Fibroblast of skin of left biceps (primary cell): Measurements from ENCODE around the gene DDX24.
A peak's percentile ranks its signal among the peaks of the same experiment; 100 is the strongest.

Experiments
- DNase-seq, 2 experiments: peaks; one replicate each; pipeline ENCODE4 v3.0.0-alpha.2; 2013; ENCODE audit warnings: low read depth in 2 of 2

Gene DDX24, protein sequence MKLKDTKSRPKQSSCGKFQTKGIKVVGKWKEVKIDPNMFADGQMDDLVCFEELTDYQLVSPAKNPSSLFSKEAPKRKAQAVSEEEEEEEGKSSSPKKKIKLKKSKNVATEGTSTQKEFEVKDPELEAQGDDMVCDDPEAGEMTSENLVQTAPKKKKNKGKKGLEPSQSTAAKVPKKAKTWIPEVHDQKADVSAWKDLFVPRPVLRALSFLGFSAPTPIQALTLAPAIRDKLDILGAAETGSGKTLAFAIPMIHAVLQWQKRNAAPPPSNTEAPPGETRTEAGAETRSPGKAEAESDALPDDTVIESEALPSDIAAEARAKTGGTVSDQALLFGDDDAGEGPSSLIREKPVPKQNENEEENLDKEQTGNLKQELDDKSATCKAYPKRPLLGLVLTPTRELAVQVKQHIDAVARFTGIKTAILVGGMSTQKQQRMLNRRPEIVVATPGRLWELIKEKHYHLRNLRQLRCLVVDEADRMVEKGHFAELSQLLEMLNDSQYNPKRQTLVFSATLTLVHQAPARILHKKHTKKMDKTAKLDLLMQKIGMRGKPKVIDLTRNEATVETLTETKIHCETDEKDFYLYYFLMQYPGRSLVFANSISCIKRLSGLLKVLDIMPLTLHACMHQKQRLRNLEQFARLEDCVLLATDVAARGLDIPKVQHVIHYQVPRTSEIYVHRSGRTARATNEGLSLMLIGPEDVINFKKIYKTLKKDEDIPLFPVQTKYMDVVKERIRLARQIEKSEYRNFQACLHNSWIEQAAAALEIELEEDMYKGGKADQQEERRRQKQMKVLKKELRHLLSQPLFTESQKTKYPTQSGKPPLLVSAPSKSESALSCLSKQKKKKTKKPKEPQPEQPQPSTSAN

DNA sequence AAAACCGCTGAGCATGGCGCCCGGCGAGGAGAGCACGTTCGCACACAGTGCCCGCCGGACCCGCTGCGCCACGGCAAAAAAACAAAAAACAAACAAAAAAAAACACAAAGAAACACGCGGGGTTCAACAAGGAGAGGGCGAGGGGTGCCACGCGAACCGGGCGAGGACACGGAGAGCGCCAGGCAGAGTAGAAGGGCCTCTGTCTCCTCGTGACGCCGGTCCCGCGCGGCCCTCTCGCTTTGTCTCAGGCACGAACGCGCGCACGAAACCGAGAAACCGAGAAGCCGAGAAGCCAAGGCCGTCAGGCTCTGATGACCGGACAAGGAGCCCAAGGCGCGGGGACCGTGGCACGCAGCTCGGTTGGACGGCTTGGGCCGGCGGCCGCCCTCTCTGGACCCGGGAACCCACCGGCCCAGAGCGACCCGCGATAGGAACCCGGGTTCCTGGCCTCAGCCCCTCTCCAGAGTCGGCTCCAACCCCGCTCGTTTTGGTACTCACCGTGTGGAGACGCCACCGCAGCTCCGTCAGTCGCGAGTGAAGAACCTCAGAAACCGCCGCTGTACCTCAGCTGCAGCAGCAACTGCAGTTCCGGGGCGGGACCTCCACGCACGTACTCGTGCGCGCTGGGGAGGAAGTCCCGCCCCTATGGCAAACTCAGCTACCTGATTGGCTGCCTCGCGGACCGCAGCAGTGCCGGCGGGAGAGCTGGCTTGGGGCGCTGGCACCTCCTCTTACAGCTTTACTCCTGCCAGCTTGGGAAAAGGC, at the start of gene DDX24, which contains the start of gene IFI27L1:
TSS of gene DDX24 (minus strand) at position 582 of the 765 bp plus-strand sequence. CDS start 1,460 bp downstream, outside the sequence.
TSS of gene IFI27L1 (plus strand) at position 690 of the 765 bp plus-strand sequence. CDS start 15,628 bp downstream, outside the sequence.
- DNase-seq: peak; percentile 76 to 80

DNA sequence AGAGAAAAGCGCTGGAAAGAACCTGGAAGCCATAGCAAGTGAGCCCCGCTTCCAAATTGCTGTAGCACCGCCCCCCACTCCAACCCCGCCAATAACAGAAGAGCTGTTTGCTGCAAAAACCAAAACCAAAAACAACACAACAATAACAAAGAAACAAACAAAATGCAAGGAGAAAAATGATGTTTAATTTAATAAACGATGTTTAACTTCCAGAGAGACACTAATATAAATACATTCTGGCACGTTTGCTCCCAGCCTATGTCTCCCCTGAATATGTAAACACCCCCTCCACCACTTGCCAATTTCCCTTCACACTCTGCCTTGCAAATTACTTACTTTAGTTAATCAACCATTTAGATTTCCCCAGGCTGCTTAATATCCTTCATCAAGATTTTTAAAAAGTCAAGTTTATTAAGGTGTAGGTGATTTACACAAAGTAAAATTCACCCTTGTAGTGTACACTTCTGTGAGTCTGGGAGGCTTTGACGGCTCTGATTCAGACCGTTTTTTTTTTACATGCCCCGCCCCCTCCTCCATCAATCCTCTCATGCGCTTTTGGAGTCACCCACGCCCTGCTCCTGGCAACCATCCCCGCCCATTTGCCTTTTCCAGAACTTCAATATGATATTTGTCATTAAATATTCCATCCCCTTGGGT, 48.9 kb upstream of the DDX24 start:
- no peak for DNase-seq

DNA sequence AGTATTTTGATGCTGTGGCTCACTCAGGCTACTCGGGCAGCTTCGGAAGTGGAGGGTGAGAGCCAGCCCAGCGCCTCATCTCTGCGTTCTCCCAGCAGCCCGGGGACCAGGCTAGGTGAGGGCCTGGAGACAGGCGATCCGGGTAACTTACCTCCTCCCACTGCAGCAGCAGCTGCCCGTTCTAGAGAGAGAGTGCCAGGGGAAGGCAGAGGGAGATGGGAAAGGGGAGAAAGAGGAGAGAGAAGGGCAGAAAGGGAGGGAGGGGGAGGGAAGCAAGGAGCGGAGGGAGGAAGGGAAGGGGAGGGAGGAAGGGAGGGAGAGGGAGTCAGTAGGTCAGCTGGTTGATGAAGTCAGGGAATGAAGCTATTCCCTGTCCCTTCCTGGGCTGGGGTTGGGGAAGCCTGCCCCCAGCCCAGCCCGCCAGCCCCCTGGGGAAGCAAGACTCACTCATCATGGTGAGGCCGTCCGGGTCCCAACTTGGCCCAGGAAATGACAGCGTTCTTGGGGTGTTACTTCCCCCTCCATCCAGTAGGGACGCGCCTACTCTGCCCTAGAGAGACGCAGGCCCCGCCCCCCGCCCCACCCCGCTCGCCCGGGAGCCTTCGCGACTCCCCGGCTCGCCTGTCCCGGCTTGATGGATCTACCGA, 48.2 kb upstream of the DDX24 start, which contains the start of gene IFI27L2:
TSS of gene IFI27L2 (minus strand) at position 494 of the 647 bp plus-strand sequence. CDS start at position 454, 40 bp downstream.
- peak; percentile 53 to 58 for DNase-seq

DNA sequence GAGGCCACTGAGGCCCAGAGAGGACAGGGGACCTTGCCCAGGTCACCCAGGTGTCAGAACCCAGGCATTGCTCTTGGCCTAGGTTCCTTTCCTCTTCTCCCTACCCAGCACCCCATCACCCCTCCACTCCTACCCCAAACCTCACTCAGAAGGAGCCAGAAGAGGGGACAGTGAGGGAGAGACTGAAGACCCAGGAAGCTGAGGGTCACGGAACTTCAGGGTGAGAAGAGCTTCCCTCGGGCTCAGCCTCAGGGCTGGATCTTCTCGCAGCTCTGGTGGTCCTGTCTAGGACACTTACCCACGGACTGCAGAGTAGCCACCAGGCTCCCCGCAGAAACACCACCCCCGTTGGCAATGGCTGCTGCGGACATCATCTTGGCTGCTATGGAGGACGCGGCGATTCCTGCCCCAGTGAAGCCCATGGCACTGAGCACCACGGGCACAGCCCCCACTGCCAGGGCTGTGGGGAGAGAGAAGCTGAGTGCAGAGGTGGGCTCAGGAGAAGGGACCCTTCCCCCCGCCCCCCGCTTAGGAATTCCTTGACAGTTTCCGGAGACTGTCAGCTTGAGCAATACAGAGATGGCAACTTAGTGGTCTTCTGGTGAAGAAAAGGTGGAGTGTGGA, 47.3 kb upstream of the DDX24 start:
- DNase-seq: no peak

DNA sequence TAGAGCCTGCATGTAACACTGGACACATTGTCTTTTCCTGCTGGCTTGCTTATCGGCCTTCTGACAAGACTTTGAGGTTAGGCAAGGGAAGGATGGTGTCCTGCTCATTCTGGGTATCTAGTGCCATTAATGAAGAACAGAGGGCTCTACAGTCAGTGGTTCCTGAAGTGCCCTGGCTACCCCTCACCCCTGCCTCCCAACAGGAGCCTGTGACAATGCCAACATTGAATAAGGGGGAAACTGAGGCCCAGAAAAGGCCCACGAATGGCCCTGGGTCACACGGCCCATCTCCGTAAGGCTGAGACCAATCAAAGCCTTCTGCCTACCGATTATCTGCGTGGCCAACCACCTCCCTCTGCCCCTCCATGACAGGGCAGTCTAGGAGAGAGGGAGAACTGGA, 46.3 kb upstream of the DDX24 start:
- no peak for DNase-seq

DNA sequence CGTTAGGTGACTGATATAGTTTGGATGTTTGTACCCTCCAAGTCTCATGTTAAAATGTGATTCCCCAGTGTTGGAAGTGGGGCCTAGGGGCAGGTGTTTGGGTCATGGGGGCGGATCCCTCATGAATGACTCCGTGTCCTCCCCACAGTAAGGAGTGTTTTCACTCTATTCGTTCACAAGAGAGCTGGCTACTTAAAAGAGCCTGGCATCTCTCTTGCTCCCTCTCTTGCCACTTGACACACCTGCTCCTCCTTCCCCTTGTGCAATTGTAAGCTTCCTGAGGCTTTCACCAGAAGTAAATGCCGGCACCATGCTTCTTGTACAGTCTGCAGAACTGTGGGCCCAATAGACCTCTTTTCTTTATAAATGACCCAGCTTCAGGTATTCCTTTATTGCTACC, 45.8 kb upstream of the DDX24 start:
- no peak for DNase-seq

DNA sequence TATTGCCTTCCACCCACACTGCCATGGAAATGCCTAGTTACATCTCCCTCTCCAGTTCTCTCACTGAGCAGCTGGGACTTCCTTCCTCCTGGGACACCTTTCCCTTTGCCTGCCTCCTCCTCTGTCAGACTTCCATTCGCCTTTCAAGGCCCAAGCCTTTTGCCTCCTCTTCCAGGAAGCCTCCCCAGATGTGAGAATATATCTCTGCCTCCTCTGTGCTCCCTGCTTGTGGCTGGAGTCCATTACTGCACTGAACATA, 45.3 kb upstream of the DDX24 start:
- DNase-seq: no peak

DNA sequence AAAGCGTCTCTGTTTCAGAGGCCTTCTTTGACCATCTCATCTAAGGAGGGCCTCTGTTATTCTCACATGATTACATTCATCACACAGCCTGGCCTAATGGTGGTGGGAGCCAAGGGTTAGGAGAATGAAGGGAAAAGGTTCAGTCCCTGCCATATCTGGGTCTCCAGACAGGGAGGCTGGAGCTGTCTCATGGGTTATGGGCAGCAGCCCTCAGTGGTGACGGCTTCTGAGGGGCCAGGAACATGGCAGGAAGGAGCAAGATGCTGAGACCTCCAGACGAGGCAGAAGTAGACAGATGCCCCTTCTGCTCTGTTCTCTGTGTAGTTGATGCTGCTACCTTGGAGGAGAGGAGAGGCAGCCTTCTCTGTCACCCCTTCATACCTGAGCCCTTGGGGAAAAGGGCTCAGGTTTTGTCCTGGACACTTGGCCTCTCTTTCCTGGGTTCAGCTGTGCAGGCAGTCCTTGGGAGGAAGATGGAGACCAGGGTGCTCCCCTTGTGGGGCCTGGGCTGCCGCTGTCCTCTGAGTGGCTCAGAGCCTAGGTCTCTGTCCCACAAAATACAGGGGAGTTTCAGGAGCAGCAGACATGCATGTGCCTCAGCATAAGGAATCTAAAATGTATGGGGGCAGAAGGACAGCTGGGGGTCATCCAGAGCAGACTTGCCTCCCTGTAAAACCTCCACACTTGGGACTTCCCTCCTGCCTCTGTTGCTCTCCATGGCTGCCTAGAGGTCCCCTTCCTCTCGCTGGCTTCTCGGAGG, 44.8 kb upstream of the DDX24 start:
- no peak for DNase-seq

DNA sequence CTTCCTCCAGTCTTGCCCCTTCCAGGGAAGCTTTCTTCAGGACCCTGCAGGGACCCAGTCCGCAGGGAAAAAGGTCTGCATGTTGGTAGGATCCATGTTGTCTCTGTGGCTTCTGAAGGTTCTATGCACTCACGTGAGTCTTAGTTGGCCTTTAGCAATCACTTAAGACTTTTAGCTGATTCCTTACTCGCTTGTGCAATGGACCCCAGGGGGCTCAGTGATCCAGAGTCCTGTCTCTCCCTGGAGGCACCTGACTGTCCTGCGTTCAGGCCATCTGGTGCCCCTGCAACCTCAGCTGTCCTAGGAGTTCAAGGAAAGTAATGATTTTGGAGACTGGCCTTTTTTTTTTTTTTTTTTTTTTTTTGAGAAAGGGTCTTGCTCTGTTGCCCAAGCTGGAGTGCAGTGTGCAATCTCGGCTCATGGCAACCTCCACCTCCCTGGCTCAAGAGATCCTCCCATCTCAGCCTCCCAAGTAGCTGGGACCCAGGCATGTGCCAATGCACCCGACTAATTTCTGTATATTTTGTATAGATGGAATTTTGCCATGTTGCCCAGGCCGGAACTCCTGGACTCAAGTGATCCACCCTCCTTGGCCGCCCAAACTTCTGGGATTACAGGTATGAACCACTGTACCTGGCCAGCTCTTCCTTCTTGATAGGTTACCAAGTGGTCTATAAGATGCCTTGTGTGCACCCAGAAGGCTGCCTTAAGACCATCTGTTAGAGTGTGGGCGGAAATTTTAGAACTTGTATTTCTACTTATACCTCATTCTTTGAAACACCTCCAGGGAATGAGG, 43.8 kb upstream of the DDX24 start:
- no peak for DNase-seq

DNA sequence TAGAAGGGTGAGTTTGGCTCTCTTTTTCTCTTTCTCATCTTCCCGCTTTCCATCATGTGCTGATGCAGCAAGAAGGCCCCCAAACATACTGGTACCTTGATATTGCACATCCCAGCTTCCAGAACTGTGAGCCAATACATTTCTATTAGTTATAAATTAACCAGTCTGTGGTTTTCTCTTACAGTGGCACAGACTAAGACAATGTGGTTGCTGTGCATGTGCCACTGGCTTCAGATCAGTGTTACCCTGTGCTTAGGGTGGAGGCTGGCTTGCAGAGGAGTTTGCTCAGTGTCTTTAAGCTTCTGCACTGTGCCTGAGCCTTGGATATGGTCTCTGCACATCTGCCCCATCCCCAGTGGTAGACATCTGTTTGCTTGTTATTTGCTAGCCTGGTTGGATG, 42.9 kb upstream of the DDX24 start:
- no peak for DNase-seq

DNA sequence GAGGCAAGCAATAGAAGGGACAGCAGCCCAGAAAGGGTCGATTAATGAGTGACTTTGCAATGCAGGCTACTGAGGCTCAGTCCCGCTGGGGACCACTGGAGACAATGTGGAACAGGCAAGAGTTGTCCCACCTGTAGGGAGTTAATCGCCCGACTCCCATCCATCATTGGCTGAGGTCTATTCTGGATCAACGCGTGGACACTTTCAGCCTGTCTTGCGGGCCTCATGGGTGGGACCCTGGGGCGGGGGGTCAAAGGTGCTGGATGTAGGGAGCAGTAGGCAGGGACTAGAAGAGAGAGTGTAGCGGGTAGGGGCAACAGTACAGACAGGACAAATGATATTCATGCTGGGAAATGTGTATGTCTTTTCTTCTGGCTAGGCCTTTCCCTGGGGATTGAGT, 42.3 kb upstream of the DDX24 start:
- DNase-seq: no peak

DNA sequence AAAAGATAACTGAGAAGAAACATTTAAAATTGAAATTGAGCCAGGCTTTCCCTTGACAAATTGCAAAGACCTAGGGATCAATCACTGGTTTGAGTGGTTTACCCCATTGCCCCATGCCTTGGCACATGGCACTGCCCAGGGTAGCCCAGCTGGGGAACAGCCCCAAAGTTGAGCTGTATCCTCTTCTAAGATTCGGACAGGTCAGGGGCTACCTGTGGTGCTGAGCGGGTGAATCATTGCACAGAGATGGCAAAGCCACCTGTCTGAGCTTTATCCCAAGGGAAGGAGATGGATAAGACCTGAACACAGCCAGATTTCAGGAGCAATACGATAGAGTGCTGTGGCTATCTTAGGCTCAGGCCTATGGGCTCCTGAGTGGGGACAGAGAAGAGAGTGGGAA, 41.4 kb upstream of the DDX24 start:
- DNase-seq: no peak

DNA sequence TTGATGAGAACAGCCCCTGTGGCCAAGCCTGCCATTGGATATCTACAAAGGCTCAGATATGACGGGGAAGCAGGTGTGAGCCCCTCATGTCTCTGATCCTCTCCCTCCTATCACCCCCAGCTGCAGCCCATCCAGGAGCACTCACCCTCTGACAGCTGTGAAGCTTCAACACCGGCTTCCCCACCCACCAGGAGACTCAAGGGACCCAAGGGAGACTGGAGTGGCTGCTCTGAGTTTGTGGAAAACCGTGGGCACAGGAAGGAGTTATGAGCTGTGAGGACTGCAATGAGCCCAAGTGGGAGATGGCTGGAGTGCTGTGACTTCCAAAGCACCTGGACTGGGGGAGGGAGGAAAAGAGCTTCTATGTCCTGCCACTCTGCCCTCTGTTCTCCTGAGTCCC, 40.5 kb upstream of the DDX24 start:
- no peak for DNase-seq

DNA sequence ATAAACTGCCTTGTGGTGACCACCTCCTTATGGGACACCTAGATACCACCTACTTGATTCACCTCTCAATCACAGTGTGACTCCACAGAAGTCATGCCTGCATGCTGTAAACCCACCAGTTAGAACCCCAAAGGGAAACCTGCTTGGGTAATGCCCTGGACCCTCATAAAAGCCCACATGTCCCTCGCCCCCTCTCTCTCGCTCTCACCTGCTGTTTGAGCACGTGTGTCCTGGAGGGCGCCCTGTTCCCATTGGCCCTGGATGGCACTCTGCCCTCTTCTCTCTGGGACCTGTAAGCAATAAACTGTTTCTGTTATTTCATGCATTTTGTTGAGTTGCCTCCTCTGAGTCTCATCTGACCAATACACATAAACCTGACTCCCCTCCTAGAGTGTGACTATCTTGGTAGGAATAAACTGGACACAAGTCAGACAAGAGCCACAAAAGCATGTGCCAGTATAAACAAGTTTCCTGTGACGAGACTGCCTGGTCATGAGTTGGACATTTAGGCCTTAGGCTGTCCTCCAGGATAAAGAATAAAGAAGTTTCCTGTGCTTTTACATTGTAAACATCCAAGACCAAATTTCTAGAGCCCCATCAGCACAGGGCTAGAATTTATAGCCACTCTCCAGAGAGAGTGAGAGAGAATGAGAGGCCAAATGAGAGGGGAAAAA, 39.8 kb upstream of the DDX24 start:
- no peak for DNase-seq

DNA sequence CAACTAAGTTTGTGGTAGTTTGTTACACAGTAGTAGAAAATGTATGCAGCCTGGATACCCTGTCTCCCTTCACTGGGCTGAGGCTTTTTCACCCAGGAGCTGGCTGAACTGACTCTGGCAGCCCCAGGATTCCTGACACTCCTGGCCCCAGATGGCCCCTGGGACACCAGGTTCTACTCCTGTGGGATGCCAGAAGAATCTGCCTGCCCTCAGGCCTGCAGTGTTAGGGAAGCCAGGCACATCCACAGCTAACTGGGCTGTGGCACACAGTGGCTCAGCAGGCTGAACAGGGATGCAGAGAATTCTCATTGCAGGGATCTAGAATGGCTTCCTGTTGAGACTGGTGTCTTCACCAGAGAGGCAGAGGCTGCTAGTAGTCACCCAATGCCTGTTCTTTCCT, 38.1 kb upstream of the DDX24 start:
- DNase-seq: no peak

DNA sequence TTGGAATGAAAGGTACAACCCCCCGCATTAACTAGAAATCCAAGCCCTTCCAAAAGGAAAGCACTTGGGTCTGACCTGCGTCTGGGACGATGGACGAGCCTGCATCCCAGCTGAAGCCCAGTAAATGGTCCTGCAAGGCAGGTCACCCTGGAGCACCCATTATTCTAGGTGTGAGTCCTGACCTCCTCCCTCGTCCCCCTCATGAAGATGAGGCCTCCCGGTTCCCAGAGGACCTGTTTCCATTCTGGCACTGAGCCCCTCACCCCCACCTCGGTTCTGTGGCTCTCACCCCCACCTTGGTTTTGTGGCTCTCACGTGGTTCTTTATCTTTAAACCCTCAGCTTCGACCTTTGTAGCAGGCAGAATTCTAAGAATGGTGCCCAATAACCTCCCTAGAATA, 36.9 kb upstream of the DDX24 start:
- DNase-seq: no peak

DNA sequence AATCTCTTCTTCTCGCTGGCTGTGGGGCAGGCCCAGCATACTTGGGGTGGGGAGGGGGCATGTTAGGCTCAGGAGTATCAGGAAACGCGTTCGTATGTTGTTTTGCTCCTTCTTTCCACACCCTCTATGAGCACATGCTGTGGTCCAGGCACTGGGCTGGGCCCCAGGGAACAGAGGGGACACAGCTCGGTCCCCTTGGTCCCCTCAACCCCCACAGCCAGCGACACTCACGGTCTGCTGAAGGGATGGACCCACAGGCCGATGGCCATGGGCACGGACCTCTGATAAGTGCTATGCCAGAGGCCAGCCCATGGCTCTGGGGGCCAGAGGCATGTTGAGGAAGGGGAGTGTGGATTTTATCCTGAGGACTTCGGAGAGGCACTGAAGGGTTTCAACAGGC, 35.7 kb upstream of the DDX24 start:
- no peak for DNase-seq

DNA sequence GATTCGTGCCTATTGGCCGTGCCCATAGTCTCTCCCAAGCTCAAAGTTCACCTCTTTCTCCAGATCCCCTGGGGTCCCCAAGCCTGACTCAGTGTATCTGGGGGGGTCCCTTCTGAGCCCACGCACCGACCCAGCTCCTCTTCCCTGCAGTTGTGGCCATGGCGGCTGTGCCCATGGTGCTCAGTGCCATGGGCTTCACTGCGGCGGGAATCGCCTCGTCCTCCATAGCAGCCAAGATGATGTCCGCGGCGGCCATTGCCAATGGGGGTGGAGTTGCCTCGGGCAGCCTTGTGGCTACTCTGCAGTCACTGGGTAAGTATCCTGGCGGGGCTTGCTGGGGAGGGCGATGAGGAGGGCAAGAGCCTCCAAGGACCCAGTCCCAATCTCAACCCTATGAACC, 34.6 kb upstream of the DDX24 start:
- DNase-seq: no peak
